Measurements from ENCODE around the gene NT5DC1. TPM values are rescaled to one million over a fixed set of nuclear protein-coding genes. Genes with fewer than 3 reads are reported as not detected.

The NT5DC1 gene
- polyA plus RNA-seq, 1 donor from 2014 or later, result 1.3 TPM

DNA sequence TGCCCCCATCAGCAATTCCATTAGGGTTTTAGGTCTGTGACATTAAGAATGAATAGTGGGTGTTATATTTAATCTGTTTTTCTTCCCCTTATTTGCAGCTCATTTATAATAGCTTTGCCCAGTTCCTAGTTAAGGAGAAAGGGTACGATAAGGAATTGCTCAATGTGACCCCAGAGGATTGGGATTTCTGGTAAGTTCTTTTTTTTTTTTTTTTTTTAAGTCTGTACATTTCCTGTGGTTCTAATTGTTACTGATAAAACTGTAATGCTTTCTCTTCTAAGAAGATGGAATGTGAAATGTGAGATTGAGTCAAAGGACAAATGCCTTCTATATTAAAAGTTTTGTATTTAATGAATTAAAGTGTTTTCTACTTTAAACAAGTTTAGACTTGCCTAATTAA lies 5.5 kb downstream of the NT5DC1 start:
- no peak overlapping the region for H3K4me3 ChIP-seq (ENCODE audit: low read length)
- H4K20me1 ChIP-seq (ENCODE audit: insufficient read depth), result no peaks in the 10 kb centered on the region
- H3K27ac ChIP-seq (ENCODE audit: low read length), result no peak overlapping the region
- no peak overlapping the region for H2AFZ ChIP-seq (ENCODE audit: low read depth, low read length)
- H3F3A ChIP-seq (ENCODE audit: insufficient read depth, low read length, poor library complexity, severe bottlenecking), result no peaks in the 10 kb centered on the region
- H3K9ac ChIP-seq (ENCODE audit: low read length), result no peak overlapping the region
- no peaks in the 10 kb centered on the region for H3K79me2 ChIP-seq (replicated peaks; ENCODE audit: insufficient read depth, low read length)
- H3K9me3 ChIP-seq (ENCODE audit: low read length), result no peaks in the 10 kb centered on the region
- no peaks in the 10 kb centered on the region for H3K27me3 ChIP-seq (ENCODE audit: insufficient read depth, low read depth, low read length)
- TF ChIP-seq RAD21 (conservative IDR thresholded peaks at IDR 0.05), result no peak
- TF ChIP-seq, protein P1, sequence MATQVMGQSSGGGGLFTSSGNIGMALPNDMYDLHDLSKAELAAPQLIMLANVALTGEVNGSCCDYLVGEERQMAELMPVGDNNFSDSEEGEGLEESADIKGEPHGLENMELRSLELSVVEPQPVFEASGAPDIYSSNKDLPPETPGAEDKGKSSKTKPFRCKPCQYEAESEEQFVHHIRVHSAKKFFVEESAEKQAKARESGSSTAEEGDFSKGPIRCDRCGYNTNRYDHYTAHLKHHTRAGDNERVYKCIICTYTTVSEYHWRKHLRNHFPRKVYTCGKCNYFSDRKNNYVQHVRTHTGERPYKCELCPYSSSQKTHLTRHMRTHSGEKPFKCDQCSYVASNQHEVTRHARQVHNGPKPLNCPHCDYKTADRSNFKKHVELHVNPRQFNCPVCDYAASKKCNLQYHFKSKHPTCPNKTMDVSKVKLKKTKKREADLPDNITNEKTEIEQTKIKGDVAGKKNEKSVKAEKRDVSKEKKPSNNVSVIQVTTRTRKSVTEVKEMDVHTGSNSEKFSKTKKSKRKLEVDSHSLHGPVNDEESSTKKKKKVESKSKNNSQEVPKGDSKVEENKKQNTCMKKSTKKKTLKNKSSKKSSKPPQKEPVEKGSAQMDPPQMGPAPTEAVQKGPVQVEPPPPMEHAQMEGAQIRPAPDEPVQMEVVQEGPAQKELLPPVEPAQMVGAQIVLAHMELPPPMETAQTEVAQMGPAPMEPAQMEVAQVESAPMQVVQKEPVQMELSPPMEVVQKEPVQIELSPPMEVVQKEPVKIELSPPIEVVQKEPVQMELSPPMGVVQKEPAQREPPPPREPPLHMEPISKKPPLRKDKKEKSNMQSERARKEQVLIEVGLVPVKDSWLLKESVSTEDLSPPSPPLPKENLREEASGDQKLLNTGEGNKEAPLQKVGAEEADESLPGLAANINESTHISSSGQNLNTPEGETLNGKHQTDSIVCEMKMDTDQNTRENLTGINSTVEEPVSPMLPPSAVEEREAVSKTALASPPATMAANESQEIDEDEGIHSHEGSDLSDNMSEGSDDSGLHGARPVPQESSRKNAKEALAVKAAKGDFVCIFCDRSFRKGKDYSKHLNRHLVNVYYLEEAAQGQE (IDR thresholded peaks at IDR 0.05; ENCODE audit: borderline replicate concordance), result no peak
- no peaks in the 10 kb centered on the region for H3K9me2 ChIP-seq (ENCODE audit: insufficient read depth, low read length)
- H3K36me3 ChIP-seq (ENCODE audit: insufficient read depth, low read length), result no peaks in the 10 kb centered on the region
- no peak overlapping the region for H3K4me2 ChIP-seq (ENCODE audit: low read length)

DNA sequence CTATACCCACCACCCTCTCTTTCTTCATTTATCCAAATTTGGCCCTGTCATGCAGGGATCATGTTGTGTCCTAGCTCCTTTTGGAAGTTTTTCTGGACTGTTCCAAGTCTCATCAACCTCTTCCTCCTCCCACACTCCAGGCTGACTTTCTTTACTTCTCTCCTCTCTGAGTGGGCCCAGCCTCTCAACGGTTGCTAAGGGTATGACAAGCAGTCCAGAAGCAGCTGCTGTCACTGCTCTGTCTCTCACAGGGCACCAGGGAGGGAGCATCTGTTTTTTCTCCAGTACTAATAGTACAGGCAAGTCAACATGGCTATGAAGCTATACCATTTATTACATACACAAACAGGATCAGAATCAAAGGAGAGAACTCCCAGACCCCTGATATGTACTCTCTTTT lies 8.2 kb downstream of the NT5DC1 start:
- H3K79me2 ChIP-seq (replicated peaks; ENCODE audit: insufficient read depth, low read length), result no peaks in the 10 kb centered on the region
- H3K9ac ChIP-seq (ENCODE audit: low read length), result no peak overlapping the region
- H3K4me2 ChIP-seq (ENCODE audit: low read length), result no peak overlapping the region
- H3F3A ChIP-seq (ENCODE audit: insufficient read depth, low read length, poor library complexity, severe bottlenecking), result no peaks in the 10 kb centered on the region
- no peaks in the 10 kb centered on the region for H3K27me3 ChIP-seq (ENCODE audit: insufficient read depth, low read depth, low read length)
- H3K36me3 ChIP-seq (ENCODE audit: insufficient read depth, low read length), result no peaks in the 10 kb centered on the region
- H3K9me3 ChIP-seq (ENCODE audit: low read length), result no peaks in the 10 kb centered on the region
- H3K9me2 ChIP-seq (ENCODE audit: insufficient read depth, low read length), result no peaks in the 10 kb centered on the region
- no peak overlapping the region for H3K4me3 ChIP-seq (ENCODE audit: low read length)
- H4K20me1 ChIP-seq (ENCODE audit: insufficient read depth), result no peaks in the 10 kb centered on the region
- H3K27ac ChIP-seq (ENCODE audit: low read length), result no peak overlapping the region
- no peak overlapping the region for H2AFZ ChIP-seq (ENCODE audit: low read depth, low read length)
- TF ChIP-seq, protein P2, sequence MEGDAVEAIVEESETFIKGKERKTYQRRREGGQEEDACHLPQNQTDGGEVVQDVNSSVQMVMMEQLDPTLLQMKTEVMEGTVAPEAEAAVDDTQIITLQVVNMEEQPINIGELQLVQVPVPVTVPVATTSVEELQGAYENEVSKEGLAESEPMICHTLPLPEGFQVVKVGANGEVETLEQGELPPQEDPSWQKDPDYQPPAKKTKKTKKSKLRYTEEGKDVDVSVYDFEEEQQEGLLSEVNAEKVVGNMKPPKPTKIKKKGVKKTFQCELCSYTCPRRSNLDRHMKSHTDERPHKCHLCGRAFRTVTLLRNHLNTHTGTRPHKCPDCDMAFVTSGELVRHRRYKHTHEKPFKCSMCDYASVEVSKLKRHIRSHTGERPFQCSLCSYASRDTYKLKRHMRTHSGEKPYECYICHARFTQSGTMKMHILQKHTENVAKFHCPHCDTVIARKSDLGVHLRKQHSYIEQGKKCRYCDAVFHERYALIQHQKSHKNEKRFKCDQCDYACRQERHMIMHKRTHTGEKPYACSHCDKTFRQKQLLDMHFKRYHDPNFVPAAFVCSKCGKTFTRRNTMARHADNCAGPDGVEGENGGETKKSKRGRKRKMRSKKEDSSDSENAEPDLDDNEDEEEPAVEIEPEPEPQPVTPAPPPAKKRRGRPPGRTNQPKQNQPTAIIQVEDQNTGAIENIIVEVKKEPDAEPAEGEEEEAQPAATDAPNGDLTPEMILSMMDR (IDR thresholded peaks at IDR 0.05; ENCODE audit: poor library complexity, severe bottlenecking), result no peak
- no peak for TF ChIP-seq RAD21 (conservative IDR thresholded peaks at IDR 0.05)
- TF ChIP-seq POLR2AphosphoS5 (IDR thresholded peaks at IDR 0.05), result no peak
- TF ChIP-seq MXI1 (conservative IDR thresholded peaks at IDR 0.05; ENCODE audit: poor library complexity, severe bottlenecking), result no peak
- no peak for TF ChIP-seq SMC3 (conservative IDR thresholded peaks at IDR 0.05; ENCODE audit: poor library complexity)
- no peak for TF ChIP-seq TAF1 (IDR thresholded peaks at IDR 0.05; ENCODE audit: low read depth)
- TF ChIP-seq, protein P1 (IDR thresholded peaks at IDR 0.05; ENCODE audit: borderline replicate concordance), result no peak
- no peak for TF ChIP-seq EZH2 (IDR thresholded peaks at IDR 0.05; ENCODE audit: borderline replicate concordance, insufficient read depth, low read length, poor library complexity, severe bottlenecking)
- no peak for TF ChIP-seq EP300 (conservative IDR thresholded peaks at IDR 0.05; ENCODE audit: poor library complexity, severe bottlenecking)
